HG02588 (cell line): ENCODE measurements around the gene NXPH4.
A peak's percentile ranks its signal among the peaks of the same experiment; 100 is the strongest.

Source experiments
- ATAC-seq: cut with Tn5 transposase; IDR thresholded peaks from one replicate; pipeline ENCODE4 v1.9.1; 2021; ENCODE audit warnings: mild to moderate bottlenecking, moderate library complexity; ENCODE audit not compliant: unreplicated experiment

Gene NXPH4

GRCh38 chr12:57182918-57183575 is 33.5 kb upstream of the NXPH4 start:
- ATAC-seq, result peak; percentile 90

DNA sequence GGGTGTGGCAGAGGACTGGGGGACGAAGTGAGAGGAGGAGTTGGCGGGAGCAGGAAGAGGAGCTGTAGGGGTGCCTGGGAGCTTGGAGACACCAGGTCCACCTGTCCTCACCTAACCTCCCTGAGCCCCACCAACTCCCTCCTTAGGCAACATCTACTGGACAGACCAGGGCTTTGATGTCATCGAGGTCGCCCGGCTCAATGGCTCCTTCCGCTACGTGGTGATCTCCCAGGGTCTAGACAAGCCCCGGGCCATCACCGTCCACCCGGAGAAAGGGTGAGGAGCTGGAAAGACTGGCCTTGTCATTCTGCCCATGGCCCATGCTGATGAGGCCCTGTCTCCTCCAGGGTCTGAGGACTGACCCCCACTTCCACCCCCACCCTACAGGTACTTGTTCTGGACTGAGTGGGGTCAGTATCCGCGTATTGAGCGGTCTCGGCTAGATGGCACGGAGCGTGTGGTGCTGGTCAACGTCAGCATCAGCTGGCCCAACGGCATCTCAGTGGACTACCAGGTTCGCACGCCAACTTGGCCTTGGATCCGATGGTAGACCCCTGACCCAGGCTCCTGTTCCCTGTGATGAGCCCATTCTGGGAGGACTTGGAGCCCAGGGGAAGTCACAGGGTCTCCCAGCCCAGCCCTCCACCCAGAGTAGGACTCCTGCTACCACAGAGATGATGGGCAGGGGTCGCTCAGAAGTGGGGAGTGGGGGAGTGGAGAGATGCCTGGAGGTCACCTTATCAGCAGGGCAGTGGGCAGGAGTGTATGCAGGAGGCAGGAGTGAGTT is 32.5 kb upstream of the NXPH4 start:
- ATAC-seq, result no peak

- ATAC-seq, result no peak
Measured at GRCh38 chr12:57185403-57185802, 31.2 kb upstream of the NXPH4 start.

GRCh38 chr12:57185906-57186508 is 30.6 kb upstream of the NXPH4 start:
- no peak for ATAC-seq

GRCh38 chr12:57187222-57188089 is 29.1 kb upstream of the NXPH4 start:
- ATAC-seq, result no peak

DNA sequence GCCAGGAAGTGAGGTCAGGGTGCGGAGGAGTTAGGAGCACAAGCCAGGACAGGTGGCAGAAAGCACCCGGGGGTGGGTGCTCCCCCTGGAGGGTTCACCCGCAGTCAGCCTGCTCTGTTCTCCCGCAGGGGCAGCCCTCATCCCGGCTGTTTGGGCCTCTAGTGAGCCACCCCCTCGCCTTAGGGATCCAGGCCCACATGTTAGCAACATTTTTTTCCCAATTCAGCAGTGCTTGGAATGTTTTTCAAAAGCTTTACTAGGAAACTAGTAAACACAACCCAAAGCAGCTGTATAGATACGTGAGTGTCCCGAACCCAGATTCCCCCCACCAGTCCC is 28.5 kb upstream of the NXPH4 start:
- ATAC-seq, result no peak

- no peak for ATAC-seq
Measured at GRCh38 chr12:57190037-57190436, 26.6 kb upstream of the NXPH4 start.

GRCh38 chr12:57190821-57191220 is 25.8 kb upstream of the NXPH4 start:
- no peak for ATAC-seq

- ATAC-seq, result no peak
Measured at GRCh38 chr12:57191410-57191809, 25.2 kb upstream of the NXPH4 start.

GRCh38 chr12:57192920-57193319 is 23.7 kb upstream of the NXPH4 start:
- no peak for ATAC-seq

- no peak for ATAC-seq
Measured at GRCh38 chr12:57193706-57194245, 22.8 kb upstream of the NXPH4 start.

- ATAC-seq, result no peak
Measured at GRCh38 chr12:57194253-57194652, 22.3 kb upstream of the NXPH4 start.

GRCh38 chr12:57195186-57195585 is 21.4 kb upstream of the NXPH4 start:
- ATAC-seq, result no peak

- ATAC-seq, result no peak
Measured at GRCh38 chr12:57195611-57196371, 20.8 kb upstream of the NXPH4 start.

DNA sequence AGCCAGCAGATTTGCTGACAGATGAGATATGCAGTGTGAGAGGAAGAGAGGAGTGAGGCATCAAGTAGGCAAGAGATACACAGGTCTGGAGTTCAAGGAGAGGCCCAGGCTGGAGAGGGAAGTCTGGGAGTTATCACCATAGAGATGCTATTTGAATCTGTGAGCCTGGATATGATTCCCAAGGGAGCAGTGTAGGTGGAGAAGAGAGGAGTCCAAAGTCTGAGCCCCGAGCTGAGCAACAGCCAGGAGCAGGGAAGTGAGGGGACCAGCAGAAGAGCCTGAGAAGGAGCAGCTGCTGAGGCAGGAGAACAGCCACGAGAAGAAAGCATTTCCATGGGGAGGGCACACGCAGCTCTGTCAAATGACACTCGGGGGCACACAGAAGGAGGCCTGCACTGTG is 20.2 kb upstream of the NXPH4 start:
- no peak for ATAC-seq

GRCh38 chr12:57196956-57197355 is 19.6 kb upstream of the NXPH4 start:
- ATAC-seq, result no peak

DNA sequence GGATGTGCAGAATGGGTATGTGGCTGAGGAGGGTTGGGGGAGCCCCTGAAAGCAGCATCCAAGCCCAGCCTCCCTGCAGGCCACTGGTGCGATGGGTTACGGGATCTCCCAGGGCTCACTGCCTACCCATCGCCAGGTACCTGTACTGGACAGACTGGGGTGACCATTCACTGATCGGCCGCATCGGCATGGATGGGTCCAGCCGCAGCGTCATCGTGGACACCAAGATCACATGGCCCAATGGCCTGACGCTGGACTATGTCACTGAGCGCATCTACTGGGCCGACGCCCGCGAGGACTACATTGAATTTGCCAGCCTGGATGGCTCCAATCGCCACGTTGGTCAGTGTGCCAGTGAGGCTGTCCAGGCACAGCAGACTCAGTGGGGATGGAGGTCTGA is 18.3 kb upstream of the NXPH4 start:
- no peak for ATAC-seq

DNA sequence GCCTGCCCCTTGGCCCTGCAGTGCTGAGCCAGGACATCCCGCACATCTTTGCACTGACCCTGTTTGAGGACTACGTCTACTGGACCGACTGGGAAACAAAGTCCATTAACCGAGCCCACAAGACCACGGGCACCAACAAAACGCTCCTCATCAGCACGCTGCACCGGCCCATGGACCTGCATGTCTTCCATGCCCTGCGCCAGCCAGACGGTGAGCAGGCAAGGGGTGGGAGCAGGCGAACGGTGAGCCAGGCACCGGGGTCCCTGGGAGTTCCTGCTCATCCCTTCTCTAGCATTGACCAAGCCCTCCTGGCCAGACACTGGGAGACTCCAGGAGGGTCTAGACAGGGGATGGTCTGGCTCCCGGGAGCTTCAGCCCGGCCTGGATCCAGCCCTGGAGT is 17.4 kb upstream of the NXPH4 start:
- ATAC-seq, result no peak

- ATAC-seq, result no peak
Measured at GRCh38 chr12:57200497-57200896, 16.1 kb upstream of the NXPH4 start.

- no peak for ATAC-seq
Measured at GRCh38 chr12:57201219-57201618, 15.4 kb upstream of the NXPH4 start.
